Measurements from ENCODE around the gene MGAM2.

DNA sequence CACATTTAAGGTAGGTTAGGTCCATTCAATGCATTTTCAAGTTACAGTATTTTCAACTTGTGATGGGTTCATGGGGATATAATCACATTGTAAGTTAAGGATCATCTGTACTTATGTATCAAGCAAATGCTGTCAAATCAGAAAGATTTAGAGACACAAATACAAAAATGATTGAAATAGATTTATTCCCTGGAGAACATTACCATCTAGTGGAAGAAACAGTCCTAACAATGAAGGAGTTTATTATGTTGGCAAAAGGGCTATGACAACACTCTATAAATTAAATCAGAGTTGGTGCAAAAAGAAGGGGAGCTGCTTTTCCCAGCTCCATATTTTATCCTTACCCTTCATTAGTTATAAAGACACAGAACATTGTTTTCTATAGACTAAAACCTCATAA, 77.3 kb downstream of the MGAM2 start:
- TF ChIP-seq RXRA (IDR thresholded peaks at IDR 0.05; ENCODE audit: insufficient read depth, low read depth, low read length) = no peak
- TF ChIP-seq RFX5 (IDR thresholded peaks at IDR 0.05; ENCODE audit: borderline replicate concordance, low read depth, low read length) = no peak
- TF ChIP-seq YY1 (IDR thresholded peaks at IDR 0.05; ENCODE audit: low read depth, low read length) = no peak
- TF ChIP-seq POLR2AphosphoS5 (IDR thresholded peaks at IDR 0.05; ENCODE audit: low read depth, low read length) = no peak
- TF ChIP-seq, protein P1, sequence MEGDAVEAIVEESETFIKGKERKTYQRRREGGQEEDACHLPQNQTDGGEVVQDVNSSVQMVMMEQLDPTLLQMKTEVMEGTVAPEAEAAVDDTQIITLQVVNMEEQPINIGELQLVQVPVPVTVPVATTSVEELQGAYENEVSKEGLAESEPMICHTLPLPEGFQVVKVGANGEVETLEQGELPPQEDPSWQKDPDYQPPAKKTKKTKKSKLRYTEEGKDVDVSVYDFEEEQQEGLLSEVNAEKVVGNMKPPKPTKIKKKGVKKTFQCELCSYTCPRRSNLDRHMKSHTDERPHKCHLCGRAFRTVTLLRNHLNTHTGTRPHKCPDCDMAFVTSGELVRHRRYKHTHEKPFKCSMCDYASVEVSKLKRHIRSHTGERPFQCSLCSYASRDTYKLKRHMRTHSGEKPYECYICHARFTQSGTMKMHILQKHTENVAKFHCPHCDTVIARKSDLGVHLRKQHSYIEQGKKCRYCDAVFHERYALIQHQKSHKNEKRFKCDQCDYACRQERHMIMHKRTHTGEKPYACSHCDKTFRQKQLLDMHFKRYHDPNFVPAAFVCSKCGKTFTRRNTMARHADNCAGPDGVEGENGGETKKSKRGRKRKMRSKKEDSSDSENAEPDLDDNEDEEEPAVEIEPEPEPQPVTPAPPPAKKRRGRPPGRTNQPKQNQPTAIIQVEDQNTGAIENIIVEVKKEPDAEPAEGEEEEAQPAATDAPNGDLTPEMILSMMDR (IDR thresholded peaks at IDR 0.05; ENCODE audit: control extremely low read depth in 1 of 3, insufficient read depth in 1 of 3, low read depth in 1 of 3, low read length in 3 of 3) = peak in 2 of 3 experiments; percentile 14 to 27; a peak in 2 of 4 replicates
- TF ChIP-seq EGR1 (IDR thresholded peaks at IDR 0.05; ENCODE audit: borderline replicate concordance, low read depth, low read length) = no peak
- TF ChIP-seq RAD21 (IDR thresholded peaks at IDR 0.05 in 1 of 2, conservative IDR thresholded peaks at IDR 0.05 in 1 of 2; ENCODE audit: low read depth in 2 of 2, low read length in 2 of 2) = peak; percentile 58 to 67

Data from H1 (cell line).